ENCODE data around the gene RARRES1.

- TF ChIP-seq CTCF (IDR thresholded peaks at IDR 0.05) (no peak), EP300 (IDR thresholded peaks at IDR 0.05) (no peak)
These were observed 21.6 kb upstream of the RARRES1 start for GRCh38 chr3:158753854-158754253.

Measured in sigmoid colon (tissue), 4 donors.